Measurements from ENCODE around the gene LYST. TPM values are rescaled to one million over a fixed set of nuclear protein-coding genes. Genes with fewer than 3 reads are reported as not detected.
A peak's percentile ranks its signal among the peaks of the same experiment; 100 is the strongest.

Gene LYST
- total RNA-seq, 2 donors from 2014 or later, result 21.9 to 41.7 TPM

DNA sequence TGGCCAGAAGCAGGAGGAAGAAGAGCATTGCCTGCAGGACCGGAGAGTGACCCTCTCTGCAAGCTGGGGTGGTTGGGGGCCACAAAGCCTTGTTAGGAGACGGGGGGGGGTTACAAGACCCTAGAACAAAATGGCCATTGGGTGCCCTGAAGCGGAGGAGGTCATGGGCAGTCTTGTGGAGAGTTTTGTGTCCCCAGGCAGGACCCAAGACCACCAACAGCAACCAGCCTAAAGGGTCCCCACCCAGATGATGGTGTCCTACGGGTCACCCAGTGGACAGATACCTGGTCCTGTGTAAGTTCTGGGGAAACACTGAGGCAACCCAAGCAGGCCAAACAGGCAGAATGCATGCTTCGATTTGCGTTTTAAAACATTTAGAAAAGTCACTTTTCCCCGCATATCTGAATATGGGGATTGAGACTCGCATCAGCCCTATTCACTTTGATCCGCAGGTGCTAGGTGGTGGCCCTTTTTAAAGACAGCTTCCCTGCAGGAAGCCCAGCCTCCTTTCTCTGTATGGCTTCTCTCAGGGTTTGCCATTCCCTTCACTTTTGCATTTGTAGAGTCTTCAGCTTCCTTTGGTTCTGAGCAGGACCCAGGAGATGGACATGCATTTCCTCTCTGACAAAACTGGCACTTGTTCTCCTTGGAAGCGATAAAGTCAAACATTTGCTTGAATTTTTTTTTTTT lies 238.2 kb downstream of the LYST start:
- no peaks in the 10 kb centered on the region for H3K27me3 ChIP-seq (replicated peaks; ENCODE audit: insufficient read depth)

DNA sequence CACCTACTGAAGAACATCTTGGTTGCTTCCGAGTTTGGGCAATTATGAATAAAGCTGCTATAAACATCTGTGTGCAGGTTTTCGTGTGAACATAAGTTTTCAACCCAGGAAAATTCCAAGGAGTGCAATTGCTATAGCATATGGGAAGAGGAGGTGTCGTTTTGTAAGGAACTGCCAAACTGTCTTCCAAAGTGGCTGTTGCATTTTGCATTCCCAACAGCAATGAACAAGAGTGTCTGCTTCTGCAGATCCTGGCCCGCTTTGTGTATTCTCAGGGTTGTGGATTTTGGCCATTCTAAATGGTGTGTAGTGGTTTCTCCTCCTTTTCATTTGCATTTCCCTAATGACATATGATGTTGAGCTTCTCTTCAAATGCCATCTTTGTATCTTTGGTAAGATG lies 240.9 kb downstream of the LYST start:
- Histone ChIP-seq H3K36me3 (no peaks in the 10 kb centered on the region), H3K9me3 (no peaks in the 10 kb centered on the region), H3K27me3 (replicated peaks; ENCODE audit: insufficient read depth) (no peaks in the 10 kb centered on the region), H3K27ac (no peak overlapping the region), H3K4me1 (replicated peaks) (peaks cover 5% of the 10 kb centered on the region), H3K4me3 (no peak overlapping the region)
- DNase-seq (ENCODE audit: low spot score), result no peak
- WGBS, result 94% methylated on average over 4 of the region's 4 CpGs
- TF ChIP-seq POLR2A (IDR thresholded peaks at IDR 0.05) (no peak), POLR2AphosphoS5 (IDR thresholded peaks at IDR 0.05) (no peak)
- TF ChIP-seq, protein P1, sequence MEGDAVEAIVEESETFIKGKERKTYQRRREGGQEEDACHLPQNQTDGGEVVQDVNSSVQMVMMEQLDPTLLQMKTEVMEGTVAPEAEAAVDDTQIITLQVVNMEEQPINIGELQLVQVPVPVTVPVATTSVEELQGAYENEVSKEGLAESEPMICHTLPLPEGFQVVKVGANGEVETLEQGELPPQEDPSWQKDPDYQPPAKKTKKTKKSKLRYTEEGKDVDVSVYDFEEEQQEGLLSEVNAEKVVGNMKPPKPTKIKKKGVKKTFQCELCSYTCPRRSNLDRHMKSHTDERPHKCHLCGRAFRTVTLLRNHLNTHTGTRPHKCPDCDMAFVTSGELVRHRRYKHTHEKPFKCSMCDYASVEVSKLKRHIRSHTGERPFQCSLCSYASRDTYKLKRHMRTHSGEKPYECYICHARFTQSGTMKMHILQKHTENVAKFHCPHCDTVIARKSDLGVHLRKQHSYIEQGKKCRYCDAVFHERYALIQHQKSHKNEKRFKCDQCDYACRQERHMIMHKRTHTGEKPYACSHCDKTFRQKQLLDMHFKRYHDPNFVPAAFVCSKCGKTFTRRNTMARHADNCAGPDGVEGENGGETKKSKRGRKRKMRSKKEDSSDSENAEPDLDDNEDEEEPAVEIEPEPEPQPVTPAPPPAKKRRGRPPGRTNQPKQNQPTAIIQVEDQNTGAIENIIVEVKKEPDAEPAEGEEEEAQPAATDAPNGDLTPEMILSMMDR (IDR thresholded peaks at IDR 0.05), result no peak
- intact Hi-C loops (cut with DNase I), result no loop called here

More for the DNA sequence above, 238.2 kb downstream of the LYST start:
- intact Hi-C loops (cut with DNase I), result no loop called here
- H3K4me3 ChIP-seq, result no peak overlapping the region
- TF ChIP-seq POLR2A (IDR thresholded peaks at IDR 0.05) (no peak), POLR2AphosphoS5 (IDR thresholded peaks at IDR 0.05) (no peak)
- TF ChIP-seq, protein P1 (IDR thresholded peaks at IDR 0.05), result no peak
- no peaks in the 10 kb centered on the region for H3K9me3 ChIP-seq
- H3K36me3 ChIP-seq, result no peaks in the 10 kb centered on the region
- no peak for DNase-seq (ENCODE audit: low spot score)
- 89% methylated on average over 10 of the region's 10 CpGs for WGBS
- peaks cover 5% of the 10 kb centered on the region for H3K4me1 ChIP-seq (replicated peaks)
- H3K27ac ChIP-seq, result no peak overlapping the region

DNA sequence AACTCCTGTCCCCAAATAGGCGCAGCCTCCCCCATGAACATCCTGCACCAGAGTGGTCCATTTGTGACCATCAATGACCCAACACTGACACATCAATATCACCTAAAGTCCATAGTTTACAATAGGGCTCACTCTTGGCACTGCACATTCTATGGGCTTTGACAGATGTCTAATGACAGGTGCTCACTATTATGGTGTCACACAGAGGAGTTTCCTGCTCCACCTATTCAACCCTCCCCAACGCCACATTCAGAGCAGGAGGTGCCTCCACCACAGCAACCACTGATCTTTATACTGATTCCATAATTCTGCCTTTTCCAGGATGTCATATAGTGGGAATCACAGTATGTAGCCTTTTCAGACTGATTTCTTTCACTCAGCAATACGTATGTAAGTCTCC lies 241.4 kb downstream of the LYST start:
- H3K4me1 ChIP-seq (replicated peaks), result peaks cover 5% of the 10 kb centered on the region
- no peak overlapping the region for H3K4me3 ChIP-seq
- no peak for DNase-seq (ENCODE audit: low spot score)
- no peaks in the 10 kb centered on the region for H3K36me3 ChIP-seq
- intact Hi-C loops (cut with DNase I), result no loop called here
- no peaks in the 10 kb centered on the region for H3K27me3 ChIP-seq (replicated peaks; ENCODE audit: insufficient read depth)
- H3K27ac ChIP-seq, result no peak overlapping the region
- no peaks in the 10 kb centered on the region for H3K9me3 ChIP-seq
- WGBS, result 92% methylated on average over 3 of the region's 3 CpGs
- TF ChIP-seq, protein P1 (IDR thresholded peaks at IDR 0.05), result no peak
- no peak for TF ChIP-seq POLR2A (IDR thresholded peaks at IDR 0.05)
- TF ChIP-seq POLR2AphosphoS5 (IDR thresholded peaks at IDR 0.05), result no peak

- intact Hi-C loops (cut with DNase I), result no loop called here
- no peaks in the 10 kb centered on the region for H3K27me3 ChIP-seq (replicated peaks; ENCODE audit: insufficient read depth)
- peak; percentile 42 for DNase-seq (ENCODE audit: low spot score)
- peak overlapping the region in 1 of 2 donors; percentile 38 for H3K27ac ChIP-seq
- peak; percentile 71 for TF ChIP-seq POLR2AphosphoS5 (IDR thresholded peaks at IDR 0.05)
- TF ChIP-seq, protein P1 (IDR thresholded peaks at IDR 0.05), result no peak
- TF ChIP-seq POLR2A (IDR thresholded peaks at IDR 0.05), result no peak
- H3K4me1 ChIP-seq (replicated peaks), result peaks cover 5% of the 10 kb centered on the region
- H3K9me3 ChIP-seq, result no peaks in the 10 kb centered on the region
- WGBS, result 43% methylated on average over 8 of the region's 8 CpGs
- no peaks in the 10 kb centered on the region for H3K36me3 ChIP-seq
- no peak overlapping the region for H3K4me3 ChIP-seq
Measured at GRCh38 chr1:235624721-235625333, 241.9 kb downstream of the LYST start.

Measured in prostate gland (tissue), 2 donors.